Measurements from ENCODE around the gene DNAH2.

DNAH2 gene

DNA sequence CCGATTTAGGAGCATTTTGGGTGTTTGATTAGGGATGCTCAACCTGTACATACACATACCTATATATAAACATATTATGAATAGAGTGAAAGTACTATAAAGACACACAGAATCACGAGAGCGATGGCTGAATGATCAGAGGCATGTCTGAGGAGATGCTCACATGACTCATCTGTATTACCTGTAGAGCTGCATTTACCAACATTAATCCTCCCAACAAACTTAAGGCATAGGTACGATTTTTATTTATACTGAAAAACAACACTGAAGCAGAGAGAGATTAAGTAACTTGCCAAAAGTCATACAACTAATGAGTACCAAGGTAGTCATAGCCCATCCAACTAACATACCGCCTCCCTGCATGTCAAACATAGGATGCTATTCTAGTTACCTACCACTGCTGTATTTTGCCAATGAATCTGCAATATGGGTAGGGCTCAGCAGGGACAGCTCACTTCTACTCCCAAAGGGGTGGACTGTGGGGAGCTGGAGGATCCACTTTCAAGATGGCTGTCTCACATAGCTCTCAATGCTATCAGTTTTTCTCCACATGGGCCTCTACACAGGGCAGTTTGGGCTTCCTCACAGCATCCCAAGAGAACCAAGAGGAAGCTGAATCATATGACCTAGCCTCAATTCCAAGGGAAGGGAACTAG, 147.6 kb downstream of the DNAH2 start:
- H3K9me3 ChIP-seq: no peaks in the 10 kb centered on the region
- intact Hi-C loops (cut with DNase I; ENCODE audit: low total_unique reads): loop anchor here (5.0 kb wide), 2 partner anchors 32 to 122 kb away; no protein-coding TSS in a partner anchor
- no peak overlapping the region for H3K27ac ChIP-seq
- no peak for DNase-seq
- H3K27me3 ChIP-seq: no peaks in the 10 kb centered on the region
- H3K4me3 ChIP-seq: no peak overlapping the region
- TF ChIP-seq, protein P1, sequence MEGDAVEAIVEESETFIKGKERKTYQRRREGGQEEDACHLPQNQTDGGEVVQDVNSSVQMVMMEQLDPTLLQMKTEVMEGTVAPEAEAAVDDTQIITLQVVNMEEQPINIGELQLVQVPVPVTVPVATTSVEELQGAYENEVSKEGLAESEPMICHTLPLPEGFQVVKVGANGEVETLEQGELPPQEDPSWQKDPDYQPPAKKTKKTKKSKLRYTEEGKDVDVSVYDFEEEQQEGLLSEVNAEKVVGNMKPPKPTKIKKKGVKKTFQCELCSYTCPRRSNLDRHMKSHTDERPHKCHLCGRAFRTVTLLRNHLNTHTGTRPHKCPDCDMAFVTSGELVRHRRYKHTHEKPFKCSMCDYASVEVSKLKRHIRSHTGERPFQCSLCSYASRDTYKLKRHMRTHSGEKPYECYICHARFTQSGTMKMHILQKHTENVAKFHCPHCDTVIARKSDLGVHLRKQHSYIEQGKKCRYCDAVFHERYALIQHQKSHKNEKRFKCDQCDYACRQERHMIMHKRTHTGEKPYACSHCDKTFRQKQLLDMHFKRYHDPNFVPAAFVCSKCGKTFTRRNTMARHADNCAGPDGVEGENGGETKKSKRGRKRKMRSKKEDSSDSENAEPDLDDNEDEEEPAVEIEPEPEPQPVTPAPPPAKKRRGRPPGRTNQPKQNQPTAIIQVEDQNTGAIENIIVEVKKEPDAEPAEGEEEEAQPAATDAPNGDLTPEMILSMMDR (IDR thresholded peaks at IDR 0.05): no peak
- peaks cover 0 to 9% (median 0%) of the 10 kb centered on the region in 3 donors for H3K36me3 ChIP-seq
- H3K4me1 ChIP-seq: no peaks in the 10 kb centered on the region

DNA sequence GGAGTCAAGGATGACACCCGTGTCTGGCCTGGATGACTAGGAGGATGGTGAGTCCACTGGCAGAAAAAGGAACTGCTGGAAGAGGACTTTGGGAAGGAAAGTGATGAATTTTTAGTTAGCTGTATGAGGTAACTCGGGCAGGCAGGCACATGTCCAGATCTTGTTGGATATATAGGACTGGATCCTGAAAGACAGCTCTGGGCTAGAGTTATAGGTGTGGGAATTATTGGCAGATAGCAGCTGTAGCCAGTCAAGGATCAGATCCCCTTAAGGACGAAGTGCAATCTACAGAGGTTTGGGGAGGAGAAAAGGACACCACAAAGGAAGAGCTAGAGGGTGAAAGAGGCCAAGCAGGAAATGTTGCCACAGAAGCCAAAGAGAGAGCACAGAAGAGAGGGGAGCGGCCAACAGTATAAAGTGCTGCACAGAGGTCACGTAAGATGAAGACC, 150.4 kb downstream of the DNAH2 start:
- H3K27ac ChIP-seq: no peak overlapping the region
- intact Hi-C loops (cut with DNase I; ENCODE audit: low total_unique reads): no loop called here

DNA sequence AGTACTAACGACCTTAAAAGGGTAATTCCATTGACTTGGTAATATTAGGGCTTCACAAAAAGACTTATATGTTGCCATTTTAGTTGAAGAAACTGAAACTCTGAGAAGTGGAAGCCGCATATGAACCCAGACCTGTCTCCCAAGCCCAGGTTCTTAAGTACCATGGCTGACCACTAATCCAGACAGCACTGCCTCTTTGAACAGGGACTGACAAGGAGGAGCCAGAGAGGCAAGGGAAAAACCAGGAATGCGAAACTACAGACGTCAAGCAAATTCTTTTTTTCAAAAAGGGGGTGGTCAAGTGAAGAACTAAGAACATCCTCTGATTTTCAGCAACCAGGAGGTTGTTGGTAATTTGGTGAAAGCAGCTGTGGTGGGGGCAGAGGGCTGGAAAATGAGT, 155.5 kb downstream of the DNAH2 start:
- DNase-seq: no peak
- no peak overlapping the region for H3K4me3 ChIP-seq
- no peaks in the 10 kb centered on the region for H3K4me1 ChIP-seq
- H3K9me3 ChIP-seq: no peaks in the 10 kb centered on the region
- H3K27me3 ChIP-seq: no peaks in the 10 kb centered on the region
- no peaks in the 10 kb centered on the region for H3K36me3 ChIP-seq
- no peak overlapping the region for H3K27ac ChIP-seq
- intact Hi-C loops (cut with DNase I; ENCODE audit: low total_unique reads): no loop called here
- TF ChIP-seq, protein P1 (IDR thresholded peaks at IDR 0.05): no peak

More for the DNA sequence above, 150.4 kb downstream of the DNAH2 start:
- H3K27me3 ChIP-seq: no peaks in the 10 kb centered on the region
- H3K4me3 ChIP-seq: no peak overlapping the region
- H3K9me3 ChIP-seq: no peaks in the 10 kb centered on the region
- no peak for DNase-seq
- H3K4me1 ChIP-seq: no peaks in the 10 kb centered on the region
- TF ChIP-seq, protein P1 (IDR thresholded peaks at IDR 0.05): no peak
- peaks cover 0 to 5% (median 0%) of the 10 kb centered on the region in 3 donors for H3K36me3 ChIP-seq

DNA sequence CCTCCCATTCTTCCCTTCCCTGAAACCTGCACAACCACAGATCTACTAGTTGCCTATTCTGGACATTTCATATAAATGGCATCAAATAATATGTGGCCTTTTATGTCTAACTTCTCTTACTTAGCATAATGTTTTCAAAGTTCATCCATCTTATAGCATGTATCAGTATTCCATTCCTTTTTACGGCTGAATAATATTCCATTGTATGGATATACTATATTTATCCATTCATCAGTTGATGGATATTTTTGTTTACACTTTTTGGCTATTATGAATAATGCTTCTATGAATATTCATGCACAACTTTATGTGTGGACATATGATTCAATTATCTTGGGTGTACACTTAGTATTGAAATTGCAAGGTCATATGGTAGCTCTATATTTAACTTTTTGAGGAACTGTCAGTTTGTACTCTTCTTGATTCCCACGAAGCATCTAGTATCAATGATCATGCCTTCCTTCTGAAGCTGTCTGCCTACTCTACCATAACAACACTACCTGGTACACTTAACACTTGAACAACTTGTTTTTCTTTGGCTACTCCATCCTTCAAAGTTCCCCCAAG, 158.3 kb downstream of the DNAH2 start:
- no peak for DNase-seq
- Histone ChIP-seq H3K36me3 (peaks cover 0 to 13% (median 6%) of the 10 kb centered on the region in 3 donors), H3K4me1 (no peaks in the 10 kb centered on the region), H3K4me3 (no peak overlapping the region), H3K9me3 (no peaks in the 10 kb centered on the region), H3K27ac (no peak overlapping the region), H3K27me3 (no peaks in the 10 kb centered on the region)
- intact Hi-C loops (cut with DNase I; ENCODE audit: low total_unique reads): no loop called here
- TF ChIP-seq, protein P1 (IDR thresholded peaks at IDR 0.05): no peak

DNA sequence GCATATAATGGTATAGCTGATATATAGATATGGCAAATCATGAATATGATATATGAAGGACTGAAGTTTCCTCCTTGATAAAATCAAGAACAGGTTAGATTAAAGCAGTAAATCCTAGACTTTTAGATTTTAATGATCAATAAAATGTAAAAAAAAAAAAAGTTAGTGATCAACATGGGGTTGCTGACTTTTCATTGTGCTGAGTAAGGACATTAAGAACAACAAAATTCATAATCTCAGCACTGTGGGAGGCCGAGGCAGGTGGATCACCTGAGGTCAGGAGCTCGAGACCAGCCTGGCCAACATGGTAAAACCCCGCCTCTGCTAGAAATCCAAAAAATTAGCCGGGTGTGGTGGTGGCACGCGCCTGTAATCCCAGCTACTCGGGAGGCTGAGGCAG, 160.7 kb downstream of the DNAH2 start:
- Histone ChIP-seq H3K27me3 (peaks cover 0 to 12% of the 10 kb centered on the region in 2 donors), H3K9me3 (no peaks in the 10 kb centered on the region), H3K36me3 (peaks cover 0 to 16% (median 6%) of the 10 kb centered on the region in 3 donors), H3K4me3 (no peak overlapping the region), H3K27ac (no peak overlapping the region), H3K4me1 (peaks cover 0 to 6% (median 0%) of the 10 kb centered on the region in 4 donors)
- DNase-seq: no peak
- intact Hi-C loops (cut with DNase I; ENCODE audit: low total_unique reads): no loop called here
- TF ChIP-seq, protein P1 (IDR thresholded peaks at IDR 0.05): no peak

All from tibial artery (tissue), 4 donors.